HEK293 (cell line): ENCODE data around the gene NEFH.

Experiments
- CTCF ChIA-PET: fragments of 350-600 bp; formaldehyde crosslinking; extraction: SDS; loops from one replicate; lab custom pipeline; 2021; ENCODE audit warnings: antibody characterized with exemption; lab: Yijun Ruan, JAX
- POLR2A ChIA-PET: fragments of 300-600 bp; formaldehyde crosslinking; extraction: SDS; loops from one replicate; lab custom pipeline; 2020; ENCODE audit warnings: antibody characterized with exemption, inconsistent platforms; lab: Yijun Ruan, JAX
- H3K27ac ChIP-seq: fragments of 200-500 bp; sonication (Bioruptor generic); 2 replicates; pipeline ENCODE4 v1.5.1; 2014; ENCODE audit warnings: low read depth, low read length, control low read depth, inconsistent platforms; ENCODE audit errors: extremely low read depth
- H3K36me3 ChIP-seq, 2 experiments: fragments of 200-500 bp in 1 of 2; sonication (Bioruptor generic) in 1 of 2; 1 replicate in 1 of 2; 2 replicates in 1 of 2; pipeline ENCODE4 v1.5.1; 2014 to 2017; ENCODE audit warnings: inconsistent platforms in 2 of 2, low read length in 2 of 2; ENCODE audit not compliant: control insufficient read depth in 2 of 2, insufficient read depth in 1 of 2
- H3K4me1 ChIP-seq: fragments of 200-500 bp; sonication (Bioruptor generic); 2 replicates; pipeline ENCODE4 v1.5.1; 2014; ENCODE audit warnings: mild to moderate bottlenecking, low read length, inconsistent platforms; ENCODE audit not compliant: control insufficient read depth, insufficient read depth
- H3K4me3 ChIP-seq: 2 replicates; pipeline ENCODE4 v1.5.1; 2011; ENCODE audit warnings: low read depth, mild to moderate bottlenecking, control low read depth, low read length, moderate library complexity
- H3K9me3 ChIP-seq: fragments of 200-500 bp; sonication (Bioruptor generic); 2 replicates; pipeline ENCODE4 v1.5.1; 2014; ENCODE audit warnings: low read depth, low read length, inconsistent platforms; ENCODE audit not compliant: control insufficient read depth, insufficient read depth
- GLIS2 ChIP-seq: fragments of 450-650 bp; formaldehyde crosslinking; IDR thresholded peaks from 2 replicates; pipeline ENCODE4 v1.5.1; 2016; ENCODE audit warnings: missing biosample characterization, missing genetic modification characterization
- OVOL3 ChIP-seq: fragments of 450-650 bp; formaldehyde crosslinking; IDR thresholded peaks from 2 replicates; pipeline ENCODE4 v1.5.1; 2016; ENCODE audit warnings: missing biosample characterization, missing genetic modification characterization
- PRDM10 ChIP-seq: fragments of 450-650 bp; formaldehyde crosslinking; IDR thresholded peaks from 2 replicates; pipeline ENCODE4 v1.5.1; 2016; ENCODE audit warnings: missing biosample characterization, missing genetic modification characterization
- ZFP69B ChIP-seq: fragments of 450-650 bp; formaldehyde crosslinking; IDR thresholded peaks from 2 replicates; pipeline ENCODE4 v1.5.1; 2016; ENCODE audit warnings: missing biosample characterization, missing genetic modification characterization
- ZNF10 ChIP-seq: fragments of 450-650 bp; formaldehyde crosslinking; IDR thresholded peaks from 2 replicates; pipeline ENCODE4 v1.5.1; 2017; ENCODE audit warnings: missing biosample characterization, missing genetic modification characterization
- ZNF175 ChIP-seq: fragments of 450-650 bp; formaldehyde crosslinking; IDR thresholded peaks from 2 replicates; pipeline ENCODE4 v1.5.1; 2016; ENCODE audit warnings: missing biosample characterization, missing genetic modification characterization
- ZNF2 ChIP-seq: fragments of 450-650 bp; formaldehyde crosslinking; IDR thresholded peaks from 2 replicates; pipeline ENCODE4 v1.5.1; 2016; ENCODE audit warnings: missing biosample characterization, missing genetic modification characterization
- ZNF391 ChIP-seq: fragments of 450-650 bp; formaldehyde crosslinking; IDR thresholded peaks from 2 replicates; pipeline ENCODE4 v1.5.1; 2016; ENCODE audit warnings: low read depth, missing biosample characterization, missing genetic modification characterization, borderline replicate concordance
- ZNF48 ChIP-seq: fragments of 450-650 bp; formaldehyde crosslinking; IDR thresholded peaks from 2 replicates; pipeline ENCODE4 v1.5.1; 2016; ENCODE audit warnings: missing biosample characterization, missing genetic modification characterization
- ZNF530 ChIP-seq: fragments of 450-650 bp; formaldehyde crosslinking; IDR thresholded peaks from 2 replicates; pipeline ENCODE4 v1.5.1; 2016; ENCODE audit warnings: low read depth, missing biosample characterization, missing genetic modification characterization
- ZNF558 ChIP-seq: fragments of 450-650 bp; formaldehyde crosslinking; IDR thresholded peaks from 2 replicates; pipeline ENCODE4 v1.5.1; 2016; ENCODE audit warnings: missing biosample characterization, missing genetic modification characterization
- ZSCAN18 ChIP-seq: fragments of 450-650 bp; formaldehyde crosslinking; IDR thresholded peaks from 2 replicates; pipeline ENCODE4 v1.5.1; 2016; ENCODE audit warnings: missing biosample characterization, missing genetic modification characterization
- TF ChIP-seq, protein P1 (sequence below): fragments of 450-650 bp; formaldehyde crosslinking; IDR thresholded peaks from 2 replicates; pipeline ENCODE4 v1.5.1; 2017; ENCODE audit warnings: missing biosample characterization, missing genetic modification characterization
- TF ChIP-seq, protein P2 (sequence below): fragments of 450-650 bp; formaldehyde crosslinking; IDR thresholded peaks from 2 replicates; pipeline ENCODE4 v1.5.1; 2017; ENCODE audit warnings: missing biosample characterization, missing genetic modification characterization
- TF ChIP-seq, protein P3 (sequence below): fragments of 450-650 bp; formaldehyde crosslinking; IDR thresholded peaks from 2 replicates; pipeline ENCODE4 v1.5.1; 2016; ENCODE audit warnings: missing biosample characterization, missing genetic modification characterization
- TF ChIP-seq, protein P4 (sequence below): fragments of 450-650 bp; formaldehyde crosslinking; IDR thresholded peaks from 2 replicates; pipeline ENCODE4 v1.5.1; 2016; ENCODE audit warnings: missing biosample characterization, missing genetic modification characterization

The NEFH gene

DNA sequence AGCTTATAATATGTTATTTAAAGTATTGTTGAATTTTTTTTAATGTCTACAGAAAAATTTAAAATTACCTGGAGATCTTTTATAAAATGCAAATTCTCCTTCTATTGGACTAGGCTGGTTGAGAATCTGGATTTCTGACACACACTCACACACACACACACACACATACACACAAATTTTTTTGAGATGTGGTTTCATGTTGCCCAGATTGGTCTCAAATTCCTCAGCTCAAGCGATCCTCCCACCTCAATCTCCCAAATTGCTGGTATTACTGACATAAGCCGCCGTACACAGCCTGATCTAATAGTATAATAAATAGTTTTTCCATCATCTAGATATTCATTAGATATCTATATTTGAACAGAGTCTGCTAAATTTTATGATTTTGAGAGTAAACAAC lies 46.2 kb upstream of the NEFH start:
- no peaks in the 10 kb centered on the region for H3K36me3 ChIP-seq
- ChIA-PET CTCF (interaction anchor here (0.6 to 3.7 kb wide), 4 partner anchors 21 to 162 kb away, joined by 3 to 16 read pairs (median 4); no protein-coding TSS in a partner anchor), POLR2A (interaction anchor here (0.6 kb wide), 1 partner anchor 19 kb away, joined by 3 read pairs; no protein-coding TSS in a partner anchor)
- H3K4me3 ChIP-seq, result no peak overlapping the region
- no peaks in the 10 kb centered on the region for H3K4me1 ChIP-seq
- H3K9me3 ChIP-seq, result no peaks in the 10 kb centered on the region
- H3K27ac ChIP-seq, result no peak overlapping the region
- TF ChIP-seq, protein P1, sequence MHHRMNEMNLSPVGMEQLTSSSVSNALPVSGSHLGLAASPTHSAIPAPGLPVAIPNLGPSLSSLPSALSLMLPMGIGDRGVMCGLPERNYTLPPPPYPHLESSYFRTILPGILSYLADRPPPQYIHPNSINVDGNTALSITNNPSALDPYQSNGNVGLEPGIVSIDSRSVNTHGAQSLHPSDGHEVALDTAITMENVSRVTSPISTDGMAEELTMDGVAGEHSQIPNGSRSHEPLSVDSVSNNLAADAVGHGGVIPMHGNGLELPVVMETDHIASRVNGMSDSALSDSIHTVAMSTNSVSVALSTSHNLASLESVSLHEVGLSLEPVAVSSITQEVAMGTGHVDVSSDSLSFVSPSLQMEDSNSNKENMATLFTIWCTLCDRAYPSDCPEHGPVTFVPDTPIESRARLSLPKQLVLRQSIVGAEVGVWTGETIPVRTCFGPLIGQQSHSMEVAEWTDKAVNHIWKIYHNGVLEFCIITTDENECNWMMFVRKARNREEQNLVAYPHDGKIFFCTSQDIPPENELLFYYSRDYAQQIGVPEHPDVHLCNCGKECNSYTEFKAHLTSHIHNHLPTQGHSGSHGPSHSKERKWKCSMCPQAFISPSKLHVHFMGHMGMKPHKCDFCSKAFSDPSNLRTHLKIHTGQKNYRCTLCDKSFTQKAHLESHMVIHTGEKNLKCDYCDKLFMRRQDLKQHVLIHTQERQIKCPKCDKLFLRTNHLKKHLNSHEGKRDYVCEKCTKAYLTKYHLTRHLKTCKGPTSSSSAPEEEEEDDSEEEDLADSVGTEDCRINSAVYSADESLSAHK (tag by site-specific recombination), result no peak
- no peak for TF ChIP-seq ZNF10 (tag by site-specific recombination)
- TF ChIP-seq, protein P2, sequence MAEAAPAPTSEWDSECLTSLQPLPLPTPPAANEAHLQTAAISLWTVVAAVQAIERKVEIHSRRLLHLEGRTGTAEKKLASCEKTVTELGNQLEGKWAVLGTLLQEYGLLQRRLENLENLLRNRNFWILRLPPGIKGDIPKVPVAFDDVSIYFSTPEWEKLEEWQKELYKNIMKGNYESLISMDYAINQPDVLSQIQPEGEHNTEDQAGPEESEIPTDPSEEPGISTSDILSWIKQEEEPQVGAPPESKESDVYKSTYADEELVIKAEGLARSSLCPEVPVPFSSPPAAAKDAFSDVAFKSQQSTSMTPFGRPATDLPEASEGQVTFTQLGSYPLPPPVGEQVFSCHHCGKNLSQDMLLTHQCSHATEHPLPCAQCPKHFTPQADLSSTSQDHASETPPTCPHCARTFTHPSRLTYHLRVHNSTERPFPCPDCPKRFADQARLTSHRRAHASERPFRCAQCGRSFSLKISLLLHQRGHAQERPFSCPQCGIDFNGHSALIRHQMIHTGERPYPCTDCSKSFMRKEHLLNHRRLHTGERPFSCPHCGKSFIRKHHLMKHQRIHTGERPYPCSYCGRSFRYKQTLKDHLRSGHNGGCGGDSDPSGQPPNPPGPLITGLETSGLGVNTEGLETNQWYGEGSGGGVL (tag by site-specific recombination), result no peak
- TF ChIP-seq, protein P3, sequence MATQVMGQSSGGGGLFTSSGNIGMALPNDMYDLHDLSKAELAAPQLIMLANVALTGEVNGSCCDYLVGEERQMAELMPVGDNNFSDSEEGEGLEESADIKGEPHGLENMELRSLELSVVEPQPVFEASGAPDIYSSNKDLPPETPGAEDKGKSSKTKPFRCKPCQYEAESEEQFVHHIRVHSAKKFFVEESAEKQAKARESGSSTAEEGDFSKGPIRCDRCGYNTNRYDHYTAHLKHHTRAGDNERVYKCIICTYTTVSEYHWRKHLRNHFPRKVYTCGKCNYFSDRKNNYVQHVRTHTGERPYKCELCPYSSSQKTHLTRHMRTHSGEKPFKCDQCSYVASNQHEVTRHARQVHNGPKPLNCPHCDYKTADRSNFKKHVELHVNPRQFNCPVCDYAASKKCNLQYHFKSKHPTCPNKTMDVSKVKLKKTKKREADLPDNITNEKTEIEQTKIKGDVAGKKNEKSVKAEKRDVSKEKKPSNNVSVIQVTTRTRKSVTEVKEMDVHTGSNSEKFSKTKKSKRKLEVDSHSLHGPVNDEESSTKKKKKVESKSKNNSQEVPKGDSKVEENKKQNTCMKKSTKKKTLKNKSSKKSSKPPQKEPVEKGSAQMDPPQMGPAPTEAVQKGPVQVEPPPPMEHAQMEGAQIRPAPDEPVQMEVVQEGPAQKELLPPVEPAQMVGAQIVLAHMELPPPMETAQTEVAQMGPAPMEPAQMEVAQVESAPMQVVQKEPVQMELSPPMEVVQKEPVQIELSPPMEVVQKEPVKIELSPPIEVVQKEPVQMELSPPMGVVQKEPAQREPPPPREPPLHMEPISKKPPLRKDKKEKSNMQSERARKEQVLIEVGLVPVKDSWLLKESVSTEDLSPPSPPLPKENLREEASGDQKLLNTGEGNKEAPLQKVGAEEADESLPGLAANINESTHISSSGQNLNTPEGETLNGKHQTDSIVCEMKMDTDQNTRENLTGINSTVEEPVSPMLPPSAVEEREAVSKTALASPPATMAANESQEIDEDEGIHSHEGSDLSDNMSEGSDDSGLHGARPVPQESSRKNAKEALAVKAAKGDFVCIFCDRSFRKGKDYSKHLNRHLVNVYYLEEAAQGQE (tag by site-specific recombination), result no peak
- no peak for TF ChIP-seq ZNF175 (tag by site-specific recombination)
- no peak for TF ChIP-seq PRDM10 (tag by site-specific recombination)
- no peak for TF ChIP-seq ZSCAN18 (tag by site-specific recombination)
- TF ChIP-seq ZNF558 (tag by site-specific recombination), result no peak
- TF ChIP-seq ZNF48 (tag by site-specific recombination), result no peak
- no peak for TF ChIP-seq GLIS2
- TF ChIP-seq OVOL3 (tag by site-specific recombination), result no peak
- TF ChIP-seq ZFP69B (tag by site-specific recombination), result no peak
- TF ChIP-seq, protein P4, sequence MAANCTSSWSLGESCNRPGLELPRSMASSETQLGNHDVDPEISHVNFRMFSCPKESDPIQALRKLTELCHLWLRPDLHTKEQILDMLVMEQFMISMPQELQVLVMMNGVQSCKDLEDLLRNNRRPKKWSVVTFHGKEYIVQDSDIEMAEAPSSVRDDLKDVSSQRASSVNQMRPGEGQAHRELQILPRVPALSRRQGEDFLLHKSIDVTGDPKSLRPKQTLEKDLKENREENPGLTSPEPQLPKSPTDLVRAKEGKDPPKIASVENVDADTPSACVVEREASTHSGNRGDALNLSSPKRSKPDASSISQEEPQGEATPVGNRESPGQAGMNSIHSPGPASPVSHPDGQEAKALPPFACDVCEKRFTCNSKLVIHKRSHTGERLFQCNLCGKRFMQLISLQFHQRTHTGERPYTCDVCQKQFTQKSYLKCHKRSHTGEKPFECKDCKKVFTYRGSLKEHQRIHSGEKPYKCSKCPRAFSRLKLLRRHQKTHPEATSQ (tag by site-specific recombination), result no peak
- TF ChIP-seq ZNF391 (tag by site-specific recombination), result no peak
- no peak for TF ChIP-seq ZNF2 (tag by site-specific recombination)
- no peak for TF ChIP-seq ZNF530
